ENCODE measurements around the gene IMPDH1. TPM values are rescaled to one million over a fixed set of nuclear protein-coding genes. Genes with fewer than 3 reads are reported as not detected.

Gene IMPDH1
- total RNA-seq, 1 donor from 2014 or later: 64.3 TPM

- DNase-seq (ENCODE audit: low read depth): no peak
- no peak for TF ChIP-seq CTCF (conservative IDR thresholded peaks at IDR 0.05; ENCODE audit: low read depth, low read length)
- no peak overlapping the region for H3K4me3 ChIP-seq (ENCODE audit: low read depth, low read length)
Measured at GRCh38 chr7:128399991-128400390, 9.8 kb downstream of the IMPDH1 start.

- DNase-seq (ENCODE audit: low read depth): no peak
- no peak for TF ChIP-seq CTCF (conservative IDR thresholded peaks at IDR 0.05; ENCODE audit: low read depth, low read length)
Measured at GRCh38 chr7:128398841-128399135, 11.0 kb downstream of the IMPDH1 start.

GRCh38 chr7:128398016-128398840 lies 11.6 kb downstream of the IMPDH1 start:
- no peak overlapping the region for H3K4me3 ChIP-seq (ENCODE audit: low read depth, low read length)
- peak; percentile 96 for TF ChIP-seq CTCF (conservative IDR thresholded peaks at IDR 0.05; ENCODE audit: low read depth, low read length)
- DNase-seq (ENCODE audit: low read depth): no peak

More at GRCh38 chr7:128398841-128399135, 11.0 kb downstream of the IMPDH1 start:
- H3K4me3 ChIP-seq (ENCODE audit: low read depth, low read length): no peak overlapping the region

GRCh38 chr7:128396357-128396756 lies 13.4 kb downstream of the IMPDH1 start:
- H3K4me3 ChIP-seq (ENCODE audit: low read depth, low read length): no peak overlapping the region
- no peak for DNase-seq (ENCODE audit: low read depth)
- no peak for TF ChIP-seq CTCF (conservative IDR thresholded peaks at IDR 0.05; ENCODE audit: low read depth, low read length)

- DNase-seq (ENCODE audit: low read depth): no peak
- TF ChIP-seq CTCF (conservative IDR thresholded peaks at IDR 0.05; ENCODE audit: low read depth, low read length): peak; percentile 24
- no peak overlapping the region for H3K4me3 ChIP-seq (ENCODE audit: low read depth, low read length)
Measured at GRCh38 chr7:128395748-128396147, 14.0 kb downstream of the IMPDH1 start.

GRCh38 chr7:128394904-128395496 lies 14.8 kb downstream of the IMPDH1 start:
- DNase-seq (ENCODE audit: low read depth): no peak
- no peak overlapping the region for H3K4me3 ChIP-seq (ENCODE audit: low read depth, low read length)
- TF ChIP-seq CTCF (conservative IDR thresholded peaks at IDR 0.05; ENCODE audit: low read depth, low read length): no peak
